Vagina (tissue), 2 donors: ENCODE results near the gene TMPRSS2. TPM values are rescaled to one million over a fixed set of nuclear protein-coding genes. Genes with fewer than 3 reads are reported as not detected.

Experiments
- DNase-seq, 2 donors: peaks; one replicate each; pipeline ENCODE4 v3.0.0-alpha.2; 2017; ENCODE audit errors: extremely low spot score in 2 of 2
- H3K27ac ChIP-seq: fragments of 200-600 bp; sonication (generic); one replicate; pipeline ENCODE4 v1.5.1; 2019
- H3K27me3 ChIP-seq: fragments of 200-600 bp; sonication (generic); one replicate; pipeline ENCODE4 v1.5.1; 2019
- H3K36me3 ChIP-seq, 2 donors: fragments of 200-600 bp; sonication (generic); one replicate each; pipeline ENCODE4 v1.5.1; 2017 to 2019
- H3K4me1 ChIP-seq: fragments of 200-600 bp; sonication (generic); one replicate; pipeline ENCODE4 v1.5.1; 2019
- H3K4me3 ChIP-seq, 2 donors: fragments of 200-600 bp; sonication (generic); 1 replicate in 1 of 2; 2 replicates in 1 of 2; pipeline ENCODE4 v1.5.1; 2016 to 2019
- H3K9me3 ChIP-seq: fragments of 200-600 bp; sonication (generic); one replicate; pipeline ENCODE4 v1.5.1; 2019
- CTCF ChIP-seq, 3 experiments: fragments of 450-650 bp in 2 of 3; fragments of 200-600 bp in 1 of 3; sonication (generic) in 1 of 3; IDR thresholded peaks; one replicate each; pipeline ENCODE4 v1.5.1; 2017 to 2019; ENCODE audit warnings: antibody characterized with exemption in 3 of 3, mild to moderate bottlenecking in 2 of 3, moderate library complexity in 2 of 3
- POLR2A ChIP-seq, 2 donors: fragments of 450-650 bp; IDR thresholded peaks; one replicate each; pipeline ENCODE4 v1.6.1; 2017; ENCODE audit warnings: antibody characterized with exemption in 2 of 2, mild to moderate bottlenecking in 2 of 2, moderate library complexity in 2 of 2
- POLR2AphosphoS5 ChIP-seq, 2 donors: sonication (generic); formaldehyde crosslinking; IDR thresholded peaks; one replicate each; pipeline ENCODE4 v1.9.0; 2017; ENCODE audit warnings: antibody characterized with exemption in 2 of 2, mild to moderate bottlenecking in 2 of 2, low read depth in 1 of 2; ENCODE audit not compliant: insufficient read depth in 1 of 2
- intact Hi-C: fragments of 100-400 bp; cut with DNase I; formaldehyde crosslinking; loops from one replicate; pipeline ENCODE4 v1.15.1; 2023
- total RNA-seq: library from RNA; depleted of rRNA; stranded (reverse); fragments of >200 nt; gene quantifications from one replicate; pipeline ENCODE4 v1.2.3, GENCODE V29; 2016

Gene TMPRSS2
- total RNA-seq, 1 donor from 2014 or later = 19.9 TPM

- no peaks in the 10 kb centered on the region for H3K9me3 ChIP-seq
- intact Hi-C loops = no loop called here
- H3K4me1 ChIP-seq = no peaks in the 10 kb centered on the region
- H3K36me3 ChIP-seq = no peaks in the 10 kb centered on the region
- DNase-seq = no peak
- TF ChIP-seq POLR2AphosphoS5 (IDR thresholded peaks at IDR 0.05; ENCODE audit: insufficient read depth in 1 of 2, low read depth in 1 of 2) = no peak
- no peak for TF ChIP-seq POLR2A (IDR thresholded peaks at IDR 0.05)
- TF ChIP-seq CTCF (IDR thresholded peaks at IDR 0.05) = no peak
- no peak overlapping the region for H3K4me3 ChIP-seq
- H3K27me3 ChIP-seq = no peaks in the 10 kb centered on the region
- no peak overlapping the region for H3K27ac ChIP-seq
These were observed 24.5 kb downstream of the TMPRSS2 start for GRCh38 chr21:41483415-41483814.

GRCh38 chr21:41482980-41483379 lies 25.0 kb downstream of the TMPRSS2 start:
- no peak overlapping the region for H3K4me3 ChIP-seq

GRCh38 chr21:41482301-41482700 lies 25.7 kb downstream of the TMPRSS2 start:
- Histone ChIP-seq H3K4me1 (no peaks in the 10 kb centered on the region), H3K9me3 (no peaks in the 10 kb centered on the region), H3K36me3 (no peaks in the 10 kb centered on the region), H3K27me3 (no peaks in the 10 kb centered on the region), H3K27ac (no peak overlapping the region), H3K4me3 (no peak overlapping the region)
- DNase-seq = no peak
- TF ChIP-seq POLR2AphosphoS5 (IDR thresholded peaks at IDR 0.05; ENCODE audit: insufficient read depth in 1 of 2, low read depth in 1 of 2) = no peak
- no peak for TF ChIP-seq CTCF (IDR thresholded peaks at IDR 0.05)
- no peak for TF ChIP-seq POLR2A (IDR thresholded peaks at IDR 0.05)
- intact Hi-C loops = no loop called here

More at GRCh38 chr21:41482980-41483379, 25.0 kb downstream of the TMPRSS2 start:
- H3K4me1 ChIP-seq = no peaks in the 10 kb centered on the region
- no peak for DNase-seq
- no peaks in the 10 kb centered on the region for H3K9me3 ChIP-seq
- no peaks in the 10 kb centered on the region for H3K36me3 ChIP-seq
- H3K27me3 ChIP-seq = no peaks in the 10 kb centered on the region
- intact Hi-C loops = no loop called here
- TF ChIP-seq POLR2AphosphoS5 (IDR thresholded peaks at IDR 0.05; ENCODE audit: insufficient read depth in 1 of 2, low read depth in 1 of 2) = no peak
- no peak for TF ChIP-seq POLR2A (IDR thresholded peaks at IDR 0.05)
- no peak for TF ChIP-seq CTCF (IDR thresholded peaks at IDR 0.05)
- no peak overlapping the region for H3K27ac ChIP-seq

- Histone ChIP-seq H3K27me3 (no peaks in the 10 kb centered on the region), H3K27ac (no peak overlapping the region), H3K36me3 (no peaks in the 10 kb centered on the region), H3K4me1 (no peaks in the 10 kb centered on the region), H3K9me3 (no peaks in the 10 kb centered on the region), H3K4me3 (no peak overlapping the region)
- TF ChIP-seq POLR2A (IDR thresholded peaks at IDR 0.05) = no peak
- no peak for TF ChIP-seq POLR2AphosphoS5 (IDR thresholded peaks at IDR 0.05; ENCODE audit: insufficient read depth in 1 of 2, low read depth in 1 of 2)
- no peak for TF ChIP-seq CTCF (IDR thresholded peaks at IDR 0.05)
- DNase-seq = no peak
- intact Hi-C loops = no loop called here
These were observed 26.8 kb downstream of the TMPRSS2 start for GRCh38 chr21:41481191-41481590.

DNA sequence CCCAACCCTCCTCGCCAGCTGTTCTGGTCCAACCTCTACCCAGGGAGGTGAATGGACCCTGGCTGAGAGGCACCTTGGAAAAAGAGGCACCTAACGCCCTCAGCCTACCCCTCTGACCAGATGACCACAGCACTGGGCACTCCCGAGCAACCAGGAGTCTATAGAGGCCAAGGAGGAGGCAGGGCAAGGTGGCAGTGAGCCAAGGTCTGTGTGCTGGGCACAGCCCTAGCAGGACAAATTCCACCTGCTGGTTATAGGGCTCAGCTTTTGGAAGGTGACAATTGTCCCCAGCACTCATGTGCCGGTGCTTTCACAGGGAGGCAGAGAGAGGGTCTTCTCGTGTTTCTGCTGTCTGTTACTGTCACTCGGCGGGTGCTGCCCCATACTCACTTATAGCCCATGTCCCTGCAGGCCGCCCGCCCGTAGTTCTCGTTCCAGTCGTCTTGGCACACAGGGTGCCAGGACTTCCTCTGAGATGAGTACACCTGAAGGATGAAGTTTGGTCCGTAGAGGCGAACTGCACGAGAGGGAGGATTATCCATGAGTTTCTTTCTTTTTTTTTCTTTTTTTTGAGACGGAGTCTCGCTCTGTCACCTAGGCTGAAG lies 27.8 kb downstream of the TMPRSS2 start:
- no peaks in the 10 kb centered on the region for H3K27me3 ChIP-seq
- H3K27ac ChIP-seq = no peak overlapping the region
- H3K9me3 ChIP-seq = no peaks in the 10 kb centered on the region
- no peak overlapping the region for H3K4me3 ChIP-seq
- intact Hi-C loops = no loop called here
- no peaks in the 10 kb centered on the region for H3K4me1 ChIP-seq
- DNase-seq = no peak
- TF ChIP-seq CTCF (IDR thresholded peaks at IDR 0.05) (no peak), POLR2AphosphoS5 (IDR thresholded peaks at IDR 0.05; ENCODE audit: insufficient read depth in 1 of 2, low read depth in 1 of 2) (no peak), POLR2A (IDR thresholded peaks at IDR 0.05) (no peak)
- no peaks in the 10 kb centered on the region for H3K36me3 ChIP-seq
